ENCODE results near the gene DEPDC1B. TPM values are rescaled to one million over a fixed set of nuclear protein-coding genes. Genes with fewer than 3 reads are reported as not detected.
"Not testable (repeated sequence)": the region's sequence is repeated elsewhere in the genome, so short reads cannot be mapped to it uniquely, and the experiment has no call there.

The DEPDC1B gene
- total and polyA plus RNA-seq, 4 donors = 5.9 to 13.2 (median 6.8) TPM

- no peaks in the 10 kb centered on the region for H3K36me3 ChIP-seq (ENCODE audit: control insufficient read depth, insufficient read depth, low read length)
- WGBS (ENCODE audit: insufficient coverage) = 100% methylated on average over 1 of the region's 2 CpGs
- no peak overlapping the region for H3K4me3 ChIP-seq (ENCODE audit: low read depth, low read length)
- H3K27ac ChIP-seq (ENCODE audit: low read depth, low read length) = no peak overlapping the region
- H3K27me3 ChIP-seq (ENCODE audit: control insufficient read depth, insufficient read depth, low read length) = no peaks in the 10 kb centered on the region
- DNase-seq (ENCODE audit: low read depth in 4 of 6, low spot score in 6 of 6) = no peak
- H3K4me1 ChIP-seq (ENCODE audit: control insufficient read depth, insufficient read depth, low read length) = no peaks in the 10 kb centered on the region
- peaks cover 12% of the 10 kb centered on the region for H3K9me3 ChIP-seq (ENCODE audit: control insufficient read depth, insufficient read depth, low read length)
Measured at GRCh38 chr5:60568646-60569045, 131.3 kb downstream of the DEPDC1B start.

- H3K4me3 ChIP-seq (ENCODE audit: low read depth, low read length) = no peak overlapping the region
- H3K4me1 ChIP-seq (ENCODE audit: control insufficient read depth, insufficient read depth, low read length) = no peaks in the 10 kb centered on the region
- WGBS (ENCODE audit: insufficient coverage) = 100% methylated on average over 4 of the region's 13 CpGs
- no peak for DNase-seq (ENCODE audit: low read depth in 4 of 6, low spot score in 6 of 6)
- H3K27ac ChIP-seq (ENCODE audit: low read depth, low read length) = no peak overlapping the region
- H3K9me3 ChIP-seq (ENCODE audit: control insufficient read depth, insufficient read depth, low read length) = peaks cover 9% of the 10 kb centered on the region
- H3K27me3 ChIP-seq (ENCODE audit: control insufficient read depth, insufficient read depth, low read length) = no peaks in the 10 kb centered on the region
- H3K36me3 ChIP-seq (ENCODE audit: control insufficient read depth, insufficient read depth, low read length) = no peaks in the 10 kb centered on the region
Measured at GRCh38 chr5:60563696-60564324, 136.2 kb downstream of the DEPDC1B start.

GRCh38 chr5:60553291-60553690 lies 146.7 kb downstream of the DEPDC1B start:
- not testable (repeated sequence) for DNase-seq (ENCODE audit: low read depth in 4 of 6, low spot score in 6 of 6); H3K36me3 ChIP-seq (ENCODE audit: control insufficient read depth, insufficient read depth, low read length); H3K4me1 ChIP-seq (ENCODE audit: control insufficient read depth, insufficient read depth, low read length); H3K27me3 ChIP-seq (ENCODE audit: control insufficient read depth, insufficient read depth, low read length); H3K4me3 ChIP-seq (ENCODE audit: low read depth, low read length); H3K27ac ChIP-seq (ENCODE audit: low read depth, low read length); H3K9me3 ChIP-seq (ENCODE audit: control insufficient read depth, insufficient read depth, low read length)
- no CpG with 5 or more reads among the region's 2 CpGs for WGBS (ENCODE audit: insufficient coverage)

- no peak for DNase-seq (ENCODE audit: low read depth in 4 of 6, low spot score in 6 of 6)
- WGBS (ENCODE audit: insufficient coverage) = no CpG with 5 or more reads among the region's 3 CpGs
- Histone ChIP-seq H3K27ac (ENCODE audit: low read depth, low read length) (no peak overlapping the region), H3K4me1 (ENCODE audit: control insufficient read depth, insufficient read depth, low read length) (no peaks in the 10 kb centered on the region), H3K9me3 (ENCODE audit: control insufficient read depth, insufficient read depth, low read length) (no peaks in the 10 kb centered on the region), H3K4me3 (ENCODE audit: low read depth, low read length) (no peak overlapping the region), H3K27me3 (ENCODE audit: control insufficient read depth, insufficient read depth, low read length) (no peaks in the 10 kb centered on the region), H3K36me3 (ENCODE audit: control insufficient read depth, insufficient read depth, low read length) (no peaks in the 10 kb centered on the region)
Measured at GRCh38 chr5:60551829-60552228, 148.1 kb downstream of the DEPDC1B start.

- no CpG with 5 or more reads among the region's 1 CpG for WGBS (ENCODE audit: insufficient coverage)
- no peak for DNase-seq (ENCODE audit: low read depth in 4 of 6, low spot score in 6 of 6)
- Histone ChIP-seq H3K9me3 (ENCODE audit: control insufficient read depth, insufficient read depth, low read length) (no peaks in the 10 kb centered on the region), H3K27ac (ENCODE audit: low read depth, low read length) (no peak overlapping the region), H3K4me3 (ENCODE audit: low read depth, low read length) (no peak overlapping the region), H3K27me3 (ENCODE audit: control insufficient read depth, insufficient read depth, low read length) (no peaks in the 10 kb centered on the region), H3K36me3 (ENCODE audit: control insufficient read depth, insufficient read depth, low read length) (no peaks in the 10 kb centered on the region), H3K4me1 (ENCODE audit: control insufficient read depth, insufficient read depth, low read length) (no peaks in the 10 kb centered on the region)
Measured at GRCh38 chr5:60551250-60551649, 148.7 kb downstream of the DEPDC1B start.

- Histone ChIP-seq H3K36me3 (ENCODE audit: control insufficient read depth, insufficient read depth, low read length) (no peaks in the 10 kb centered on the region), H3K4me1 (ENCODE audit: control insufficient read depth, insufficient read depth, low read length) (no peaks in the 10 kb centered on the region), H3K27me3 (ENCODE audit: control insufficient read depth, insufficient read depth, low read length) (no peaks in the 10 kb centered on the region), H3K4me3 (ENCODE audit: low read depth, low read length) (no peak overlapping the region), H3K27ac (ENCODE audit: low read depth, low read length) (no peak overlapping the region), H3K9me3 (ENCODE audit: control insufficient read depth, insufficient read depth, low read length) (no peaks in the 10 kb centered on the region)
- no CpG with 5 or more reads among the region's 1 CpG for WGBS (ENCODE audit: insufficient coverage)
- no peak for DNase-seq (ENCODE audit: low read depth in 4 of 6, low spot score in 6 of 6)
Measured at GRCh38 chr5:60550311-60550710, 149.7 kb downstream of the DEPDC1B start.

GRCh38 chr5:60549841-60550240 lies 150.1 kb downstream of the DEPDC1B start:
- WGBS (ENCODE audit: insufficient coverage) = no CpG with 5 or more reads among the region's 3 CpGs
- H3K4me3 ChIP-seq (ENCODE audit: low read depth, low read length) = no peak overlapping the region
- H3K9me3 ChIP-seq (ENCODE audit: control insufficient read depth, insufficient read depth, low read length) = no peaks in the 10 kb centered on the region
- no peak for DNase-seq (ENCODE audit: low read depth in 4 of 6, low spot score in 6 of 6)
- no peak overlapping the region for H3K27ac ChIP-seq (ENCODE audit: low read depth, low read length)
- H3K27me3 ChIP-seq (ENCODE audit: control insufficient read depth, insufficient read depth, low read length) = no peaks in the 10 kb centered on the region
- no peaks in the 10 kb centered on the region for H3K36me3 ChIP-seq (ENCODE audit: control insufficient read depth, insufficient read depth, low read length)
- no peaks in the 10 kb centered on the region for H3K4me1 ChIP-seq (ENCODE audit: control insufficient read depth, insufficient read depth, low read length)

Other genes with a start within 250 kb of the DEPDC1B start
- 10 to 100 TPM in 1 of 2 donors, 1 to 10 TPM in 1; 4.6 to 20.5 TPM for gene ELOVL7, start 144.1 kb upstream of the DEPDC1B start, total RNA-seq
- gene ELOVL7, start 144.1 kb upstream of the DEPDC1B start, polyA plus RNA-seq (ENCODE audit: insufficient read length in 2 of 2) = 1 to 10 TPM; 3.9 to 4.2 TPM
- gene ERCC8, start 244.9 kb upstream of the DEPDC1B start, total RNA-seq = 10 to 100 TPM; 26.7 to 30.4 TPM
- 10 to 100 TPM; 21.0 to 23.3 TPM for gene ERCC8, start 244.9 kb upstream of the DEPDC1B start, polyA plus RNA-seq (ENCODE audit: insufficient read length in 2 of 2)
- 10 to 100 TPM; 18.2 to 32.8 TPM for gene NDUFAF2, start 245.0 kb upstream of the DEPDC1B start, total RNA-seq
- gene NDUFAF2, start 245.0 kb upstream of the DEPDC1B start, polyA plus RNA-seq (ENCODE audit: insufficient read length in 2 of 2) = 10 to 100 TPM; 39.4 to 40.2 TPM

Data from spinal cord (tissue), 10 donors.